Choroid plexus epithelial cell (primary cell): ENCODE measurements around the gene CCDC38.

Experiments
- DNase-seq: peaks from one replicate; pipeline ENCODE4 v3.0.0-alpha.2; 2010; ENCODE audit warnings: low read depth
- H3K4me3 ChIP-seq: 2 replicates; pipeline ENCODE4 v1.5.1; 2011; ENCODE audit warnings: low read depth, mild to moderate bottlenecking, control low read depth, low read length, moderate library complexity
- TF ChIP-seq, protein P1 (sequence below): conservative IDR thresholded peaks from 2 replicates; pipeline ENCODE4 v1.5.1; 2011; ENCODE audit warnings: low read depth, mild to moderate bottlenecking, control low read depth, inconsistent platforms, low read length, moderate library complexity

Gene CCDC38

DNA sequence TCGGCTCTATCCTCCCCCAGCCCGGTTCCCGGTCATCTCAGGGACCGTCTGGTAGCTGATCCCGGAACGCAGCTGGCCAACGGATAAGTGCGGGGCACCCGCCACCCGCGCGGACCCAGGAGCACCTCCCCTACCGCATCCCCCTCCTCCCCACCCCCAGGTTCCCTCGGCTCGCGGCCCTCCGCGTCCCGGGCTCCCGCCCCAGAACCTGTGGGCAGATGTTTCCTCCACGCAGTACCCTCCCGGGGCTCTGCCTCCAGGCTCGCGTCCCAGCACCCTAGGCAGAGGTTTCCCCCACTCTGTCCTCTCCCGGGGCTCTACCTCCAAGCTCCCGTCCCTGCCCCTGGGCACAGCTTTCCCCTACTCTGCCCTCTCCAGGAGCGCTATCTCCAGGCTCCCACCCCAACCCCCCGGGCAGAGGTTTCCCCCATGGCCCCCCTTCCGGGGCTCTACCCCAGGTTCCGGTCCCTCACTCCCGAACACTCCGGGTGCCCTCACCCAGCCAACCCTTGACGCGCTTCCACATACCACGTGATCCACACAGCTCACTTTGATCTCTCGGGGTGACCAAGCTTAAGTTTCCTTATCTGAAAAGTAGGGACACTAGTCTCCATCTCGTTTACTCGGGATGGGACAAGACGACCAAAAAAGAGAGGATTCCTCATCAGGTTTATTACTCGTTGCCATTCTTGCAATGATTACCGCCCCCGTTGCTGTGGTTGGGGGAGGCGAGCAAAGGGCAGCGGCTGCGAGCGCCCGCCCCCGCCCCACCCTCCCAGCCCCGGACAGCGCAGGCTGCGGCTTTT lies at the start of gene CCDC38:
TSS of gene CCDC38 (minus strand) at position 91 of the 806 bp plus-strand sequence. CDS start 6,105 bp downstream, outside the sequence.
- TF ChIP-seq, protein P1, sequence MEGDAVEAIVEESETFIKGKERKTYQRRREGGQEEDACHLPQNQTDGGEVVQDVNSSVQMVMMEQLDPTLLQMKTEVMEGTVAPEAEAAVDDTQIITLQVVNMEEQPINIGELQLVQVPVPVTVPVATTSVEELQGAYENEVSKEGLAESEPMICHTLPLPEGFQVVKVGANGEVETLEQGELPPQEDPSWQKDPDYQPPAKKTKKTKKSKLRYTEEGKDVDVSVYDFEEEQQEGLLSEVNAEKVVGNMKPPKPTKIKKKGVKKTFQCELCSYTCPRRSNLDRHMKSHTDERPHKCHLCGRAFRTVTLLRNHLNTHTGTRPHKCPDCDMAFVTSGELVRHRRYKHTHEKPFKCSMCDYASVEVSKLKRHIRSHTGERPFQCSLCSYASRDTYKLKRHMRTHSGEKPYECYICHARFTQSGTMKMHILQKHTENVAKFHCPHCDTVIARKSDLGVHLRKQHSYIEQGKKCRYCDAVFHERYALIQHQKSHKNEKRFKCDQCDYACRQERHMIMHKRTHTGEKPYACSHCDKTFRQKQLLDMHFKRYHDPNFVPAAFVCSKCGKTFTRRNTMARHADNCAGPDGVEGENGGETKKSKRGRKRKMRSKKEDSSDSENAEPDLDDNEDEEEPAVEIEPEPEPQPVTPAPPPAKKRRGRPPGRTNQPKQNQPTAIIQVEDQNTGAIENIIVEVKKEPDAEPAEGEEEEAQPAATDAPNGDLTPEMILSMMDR: no peak
- H3K4me3 ChIP-seq: peak within 1 kb of the TSS; percentile 60
- DNase-seq: peak; percentile 26

DNA sequence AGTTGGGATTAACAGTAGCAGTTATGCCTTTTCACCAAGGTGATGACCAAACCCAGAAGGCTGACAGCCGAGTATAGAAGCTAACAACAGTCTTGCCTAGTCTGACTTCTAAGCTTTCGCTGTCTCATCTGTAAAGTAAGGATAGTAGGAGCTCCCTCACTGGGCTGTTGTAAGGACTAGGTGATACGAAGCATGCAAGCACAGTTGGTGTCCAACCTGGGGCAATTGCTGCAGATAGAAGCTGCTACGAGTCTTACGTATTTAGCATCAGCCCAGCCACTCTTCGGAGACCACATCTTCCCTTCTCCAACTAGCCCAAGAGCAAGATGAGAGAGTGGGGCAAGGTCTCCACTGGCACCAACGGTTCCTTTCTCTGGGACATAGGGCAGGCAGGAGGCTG lies 47.7 kb upstream of the CCDC38 start:
- TF ChIP-seq, protein P1: no peak
- no peak for DNase-seq
- no peak overlapping the region for H3K4me3 ChIP-seq

DNA sequence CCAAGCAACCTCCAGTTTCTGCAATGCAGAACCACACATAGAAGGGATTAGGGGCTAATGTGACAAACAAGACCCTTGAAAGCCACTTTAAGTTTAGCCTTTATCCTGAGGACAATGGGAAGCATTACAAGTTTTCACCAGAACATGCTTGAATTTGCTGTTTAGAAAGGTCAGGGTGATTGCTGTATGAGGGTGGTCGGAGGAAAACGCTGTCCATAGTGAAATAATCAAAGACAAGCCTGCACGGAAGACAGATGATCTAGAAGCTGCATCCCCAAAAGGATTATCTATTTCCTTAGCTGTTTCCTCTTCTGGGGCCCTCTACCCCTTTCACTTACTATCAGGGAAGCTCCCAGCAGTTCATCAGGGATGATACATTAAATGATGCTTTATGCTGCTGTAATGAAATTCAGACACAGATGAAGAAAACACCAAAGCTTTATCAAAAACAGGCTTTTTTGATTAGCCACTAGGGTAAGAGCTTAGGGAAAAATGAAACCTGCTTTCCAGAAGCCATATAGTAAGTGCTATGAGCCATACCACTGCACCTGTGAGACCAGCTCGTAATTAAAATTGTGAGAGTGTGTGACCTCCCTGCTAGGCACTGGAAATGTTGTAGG lies 47.2 kb upstream of the CCDC38 start:
- no peak for DNase-seq
- TF ChIP-seq, protein P1: no peak

DNA sequence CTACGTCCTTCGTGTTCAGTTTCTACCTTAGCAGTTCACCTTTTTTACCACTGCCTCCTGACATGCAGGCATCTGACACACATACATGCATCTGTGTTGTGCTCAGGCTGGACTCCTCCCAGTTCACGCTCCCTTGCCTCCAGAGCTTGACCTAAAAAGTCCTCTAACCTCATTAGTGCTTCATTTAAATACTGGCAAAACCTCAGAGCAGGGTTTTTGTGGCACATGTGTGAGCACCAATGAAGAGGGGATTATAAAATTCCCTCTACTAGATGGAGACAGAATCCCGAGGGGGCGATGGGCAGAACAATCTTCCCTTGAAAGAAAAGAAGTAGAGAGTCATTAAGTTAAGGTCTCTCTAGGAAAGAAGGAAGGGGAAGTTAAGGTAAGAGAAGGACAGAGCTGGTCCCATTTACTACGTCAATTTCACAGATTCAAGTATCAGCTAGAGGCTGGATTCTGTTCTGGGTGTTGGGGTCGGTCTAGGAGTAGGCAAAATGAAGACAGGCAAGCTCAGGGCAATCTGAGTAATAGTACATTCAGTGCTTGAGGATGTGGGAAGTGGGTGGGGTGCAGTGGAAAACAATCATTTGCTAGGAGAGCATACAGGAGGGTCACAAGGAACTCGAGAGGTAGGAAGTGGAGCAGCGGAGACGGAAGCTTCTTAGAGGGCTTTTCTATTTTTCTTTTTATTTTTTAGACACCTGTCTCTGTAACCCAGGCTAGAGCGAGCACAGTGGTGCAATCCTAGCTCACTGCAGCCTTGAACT lies 46.3 kb upstream of the CCDC38 start:
- TF ChIP-seq, protein P1: no peak
- no peak for DNase-seq

More for the DNA sequence above, 47.2 kb upstream of the CCDC38 start:
- H3K4me3 ChIP-seq: no peak overlapping the region

DNA sequence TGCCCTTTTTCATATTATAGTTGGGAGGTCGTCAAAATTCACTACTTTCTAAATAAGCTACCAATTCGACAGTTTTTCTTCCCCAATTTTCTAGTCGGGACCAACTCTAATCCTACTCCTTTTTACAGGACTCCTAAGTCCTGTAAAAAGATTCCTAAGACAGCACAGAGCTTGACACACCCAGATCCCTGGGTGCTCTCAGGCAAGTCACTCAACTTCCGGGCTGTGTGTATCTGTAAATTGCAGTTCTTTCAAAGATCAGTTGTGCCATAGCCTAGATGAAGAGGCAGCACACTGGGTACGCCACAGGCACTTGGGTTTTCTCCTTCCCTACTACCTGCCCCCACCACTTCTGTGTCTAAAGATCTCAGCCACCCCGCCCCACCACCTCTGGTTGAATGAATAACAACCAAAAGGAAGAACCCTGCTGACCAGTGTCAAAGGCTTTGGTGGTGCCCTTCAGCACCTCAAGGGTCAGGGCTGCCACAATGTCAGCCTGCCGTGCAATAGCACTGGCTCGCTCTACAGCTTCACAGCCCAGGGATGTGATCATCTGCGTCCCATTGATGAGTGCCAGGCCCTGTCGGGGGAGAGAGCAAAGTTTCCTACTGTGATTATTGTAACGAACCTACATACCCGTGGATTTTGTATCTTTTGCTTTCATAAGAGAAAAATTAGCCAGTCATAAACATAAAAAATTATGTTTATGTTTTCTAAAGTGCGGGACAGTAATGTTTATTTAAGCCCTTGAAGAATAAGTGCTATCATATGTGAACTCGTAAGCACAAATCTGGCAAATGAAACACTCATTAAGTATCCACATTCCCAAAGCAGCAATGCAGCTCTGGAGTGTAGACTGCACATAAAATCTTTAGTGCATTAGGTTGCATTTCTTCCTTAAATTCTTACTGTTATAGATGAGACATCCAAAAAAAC lies 44.5 kb upstream of the CCDC38 start:
- DNase-seq: no peak
- H3K4me3 ChIP-seq: no peak overlapping the region
- TF ChIP-seq, protein P1: no peak

More for the DNA sequence above, 46.3 kb upstream of the CCDC38 start:
- no peak overlapping the region for H3K4me3 ChIP-seq

DNA sequence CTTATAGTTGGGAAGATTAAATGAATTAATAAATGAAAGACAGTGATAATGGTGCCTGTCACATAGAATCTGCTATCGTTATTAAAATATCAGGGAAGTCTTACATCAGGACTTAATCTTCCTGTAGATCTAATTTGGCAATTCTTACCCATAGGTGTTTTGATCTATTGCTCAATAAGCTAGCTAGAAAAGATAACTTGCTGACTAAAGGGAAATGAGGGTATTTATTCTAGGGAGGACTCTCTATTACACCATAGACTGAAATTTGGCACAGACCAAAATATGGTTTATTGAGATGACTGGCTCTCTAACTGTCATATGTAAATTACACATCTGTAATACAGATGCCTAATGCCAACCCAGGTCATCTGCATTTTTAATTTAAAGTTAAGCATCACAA lies 42.3 kb upstream of the CCDC38 start:
- H3K4me3 ChIP-seq: no peak overlapping the region
- TF ChIP-seq, protein P1: no peak
- no peak for DNase-seq
